ENCODE results near the gene PPME1. TPM values are rescaled to one million over a fixed set of nuclear protein-coding genes. Genes with fewer than 3 reads are reported as not detected.

Gene PPME1
- total RNA-seq, 1 experiment from 2014 or later, result 60.3 TPM

DNA sequence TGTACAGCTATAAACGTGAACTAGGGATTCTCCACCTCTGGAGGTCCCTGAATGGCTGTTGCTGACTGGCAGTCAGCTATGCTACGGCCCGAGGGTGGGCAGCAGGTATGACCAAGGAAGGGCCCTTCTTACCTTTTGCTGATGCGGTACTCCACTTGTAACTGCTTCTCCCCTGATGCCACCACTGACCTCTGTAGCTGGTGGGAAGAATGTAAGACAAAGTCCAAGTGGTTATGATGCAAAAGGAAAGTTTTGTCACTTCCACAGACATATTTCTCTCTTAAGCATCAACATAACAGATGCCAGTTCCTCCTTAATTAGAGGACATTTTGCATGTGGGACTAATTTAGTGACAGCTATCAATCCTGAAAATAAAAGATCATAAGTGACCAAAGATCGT, 108.2 kb downstream of the PPME1 start:
- DNase-seq (ENCODE audit: low read depth), result no peak

GRCh38 chr11:74280494-74280893, 109.4 kb downstream of the PPME1 start:
- no peak for DNase-seq (ENCODE audit: low read depth)

- DNase-seq (ENCODE audit: low read depth), result no peak
These were observed 111.3 kb downstream of the PPME1 start for GRCh38 chr11:74282421-74282820.

- DNase-seq (ENCODE audit: low read depth), result peak; percentile 74
These were observed 111.9 kb downstream of the PPME1 start for GRCh38 chr11:74282914-74283371.

DNA sequence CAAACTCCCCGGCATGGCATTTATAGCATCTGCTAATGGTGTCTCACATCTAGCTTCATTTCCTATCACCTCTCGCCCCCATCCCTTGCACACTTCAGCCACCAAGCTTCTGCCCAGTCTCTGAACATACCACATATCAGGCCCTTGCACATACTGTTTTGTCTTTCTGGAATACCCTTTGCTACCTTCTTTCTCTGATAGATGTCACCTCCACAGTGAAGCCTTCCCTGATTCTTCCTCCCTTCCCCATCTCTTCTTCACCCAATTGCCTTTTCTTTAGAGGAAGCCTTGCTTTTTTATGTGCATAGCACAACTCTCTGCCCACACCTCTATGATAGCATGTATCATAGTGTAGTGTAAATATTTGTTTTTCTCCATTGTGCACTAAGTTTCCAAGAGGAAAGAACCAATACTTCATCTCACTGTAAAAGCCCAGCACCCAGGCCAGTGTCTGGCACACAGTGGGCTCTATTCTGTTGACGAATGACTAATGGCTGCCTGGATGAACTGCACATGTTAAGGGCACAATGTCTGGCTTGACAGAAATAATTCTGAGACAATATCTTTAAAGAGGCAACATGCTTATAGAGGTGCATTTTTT, 112.6 kb downstream of the PPME1 start:
- no peak for DNase-seq (ENCODE audit: low read depth)

DNA sequence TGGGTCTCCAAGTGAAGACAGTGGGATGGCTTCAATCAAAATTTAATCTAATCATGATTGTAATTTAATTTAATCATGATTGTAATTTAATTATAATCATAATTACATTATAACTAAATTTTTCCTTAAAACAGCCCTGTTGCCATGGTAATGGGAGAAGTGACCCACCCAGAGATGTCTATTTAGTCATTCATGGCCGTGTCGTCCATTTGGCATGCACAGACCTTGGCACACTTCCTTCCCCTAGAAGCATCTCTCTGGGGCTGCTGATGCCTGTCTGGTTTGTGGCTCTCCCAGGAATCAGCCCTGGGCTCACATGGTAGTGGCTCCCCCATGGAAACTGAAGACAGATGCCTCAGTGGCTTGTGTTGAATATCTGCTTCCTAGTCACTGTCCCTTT, 113.4 kb downstream of the PPME1 start:
- DNase-seq (ENCODE audit: low read depth), result no peak

DNA sequence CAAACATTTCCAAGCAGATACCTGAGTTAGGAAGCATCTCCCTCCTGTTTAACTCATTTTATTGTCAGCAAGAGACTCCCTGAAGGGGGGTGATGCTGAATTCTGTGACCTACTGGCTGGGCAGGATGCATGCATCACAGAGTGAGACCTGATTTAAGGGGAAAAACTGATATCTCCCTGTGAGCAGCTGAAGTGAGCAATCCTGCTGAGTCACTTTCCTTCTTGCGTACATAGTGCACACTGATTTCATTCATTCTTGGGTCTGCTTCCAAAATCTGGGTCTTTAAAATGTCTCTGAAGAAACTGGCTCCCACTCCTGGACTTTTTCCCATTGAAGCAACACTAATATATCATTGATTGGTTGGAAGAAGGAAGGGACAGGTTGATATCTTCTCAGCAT, 117.1 kb downstream of the PPME1 start:
- peak; percentile 96 for DNase-seq (ENCODE audit: low read depth)

DNA sequence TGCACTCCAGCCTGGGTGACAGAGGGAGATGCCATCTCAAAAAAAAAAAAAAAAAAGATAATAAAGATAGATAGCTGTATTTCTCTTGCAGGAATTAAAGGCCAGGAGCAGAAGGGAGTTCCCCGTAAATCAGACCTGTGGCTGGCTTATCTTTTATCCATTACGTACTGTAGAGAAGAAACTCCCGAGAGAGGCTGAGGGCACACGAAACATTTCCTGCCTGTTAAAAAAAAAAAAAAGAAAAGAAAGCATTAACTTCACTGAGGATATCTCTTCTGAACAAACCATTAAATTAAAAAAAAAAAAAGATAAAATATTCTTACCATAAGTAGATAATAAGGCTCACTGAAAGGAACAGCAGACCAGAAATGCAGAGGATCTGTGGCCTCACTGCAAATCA, 117.8 kb downstream of the PPME1 start:
- no peak for DNase-seq (ENCODE audit: low read depth)

- DNase-seq (ENCODE audit: low read depth), result no peak
These were observed 126.4 kb downstream of the PPME1 start for GRCh38 chr11:74297484-74297883.

GRCh38 chr11:74299015-74299414, 127.9 kb downstream of the PPME1 start:
- DNase-seq (ENCODE audit: low read depth), result no peak

Other genes starting within 250 kb of the PPME1 start
- gene DNAJB13, start 220.3 kb upstream of the PPME1 start, total RNA-seq (2014; rRNA removed), result 0.06 TPM in 1 of 2 replicates, not detected in the other
- gene UCP2, start 188.4 kb upstream of the PPME1 start, total RNA-seq (2014; rRNA removed), result 4.3 and 8.0 TPM in 2 replicates
- gene UCP3, start 162.2 kb upstream of the PPME1 start, total RNA-seq (2014; rRNA removed), result 0.71 and 1.1 TPM in 2 replicates
- 20.2 and 22.8 TPM in 2 replicates for gene C2CD3, start 287 bp upstream of the PPME1 start, total RNA-seq (2014; rRNA removed)
- 3.1 TPM in 2 replicates for gene P4HA3, start 140.4 kb downstream of the PPME1 start, total RNA-seq (2014; rRNA removed)
- 22.6 and 27.0 TPM in 2 replicates for gene PGM2L1, start 227.1 kb downstream of the PPME1 start, total RNA-seq (2014; rRNA removed)